ENCODE results near the gene SMIM17.

Gene SMIM17

DNA sequence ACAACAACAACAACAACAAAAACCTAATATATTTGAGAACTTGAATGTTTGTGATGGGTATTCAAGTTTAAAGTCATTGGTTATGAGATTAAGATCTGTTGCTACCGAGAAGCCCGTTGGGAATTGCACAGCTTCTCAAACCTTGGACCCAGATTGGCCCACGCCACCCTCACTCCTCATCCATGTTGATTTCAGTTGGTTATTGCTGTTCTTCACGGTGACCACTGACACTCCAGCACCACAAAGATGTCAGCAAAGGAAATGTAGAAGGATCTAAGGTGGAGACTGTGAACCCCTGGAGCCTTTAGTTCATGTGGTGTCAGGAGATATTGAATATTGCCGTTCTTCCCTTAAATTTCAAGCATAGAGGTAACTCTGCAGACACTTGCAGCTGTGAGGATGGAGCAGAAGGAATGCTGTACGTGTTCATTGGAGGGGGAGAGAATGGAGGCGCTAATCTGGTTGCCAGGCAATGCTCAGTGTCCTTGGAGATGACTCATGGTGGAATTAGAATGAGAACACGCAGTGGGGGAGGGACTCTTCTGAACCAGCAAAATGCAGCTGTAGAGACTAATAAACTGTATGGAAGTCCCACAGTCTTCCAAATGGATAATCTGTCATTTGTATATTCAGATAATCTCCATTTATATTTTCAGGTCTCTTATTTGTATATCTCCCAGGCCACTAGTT, 49.4 kb downstream of the SMIM17 start:
- TF ChIP-seq, protein P1, sequence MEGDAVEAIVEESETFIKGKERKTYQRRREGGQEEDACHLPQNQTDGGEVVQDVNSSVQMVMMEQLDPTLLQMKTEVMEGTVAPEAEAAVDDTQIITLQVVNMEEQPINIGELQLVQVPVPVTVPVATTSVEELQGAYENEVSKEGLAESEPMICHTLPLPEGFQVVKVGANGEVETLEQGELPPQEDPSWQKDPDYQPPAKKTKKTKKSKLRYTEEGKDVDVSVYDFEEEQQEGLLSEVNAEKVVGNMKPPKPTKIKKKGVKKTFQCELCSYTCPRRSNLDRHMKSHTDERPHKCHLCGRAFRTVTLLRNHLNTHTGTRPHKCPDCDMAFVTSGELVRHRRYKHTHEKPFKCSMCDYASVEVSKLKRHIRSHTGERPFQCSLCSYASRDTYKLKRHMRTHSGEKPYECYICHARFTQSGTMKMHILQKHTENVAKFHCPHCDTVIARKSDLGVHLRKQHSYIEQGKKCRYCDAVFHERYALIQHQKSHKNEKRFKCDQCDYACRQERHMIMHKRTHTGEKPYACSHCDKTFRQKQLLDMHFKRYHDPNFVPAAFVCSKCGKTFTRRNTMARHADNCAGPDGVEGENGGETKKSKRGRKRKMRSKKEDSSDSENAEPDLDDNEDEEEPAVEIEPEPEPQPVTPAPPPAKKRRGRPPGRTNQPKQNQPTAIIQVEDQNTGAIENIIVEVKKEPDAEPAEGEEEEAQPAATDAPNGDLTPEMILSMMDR (IDR thresholded peaks at IDR 0.05): no peak
- Histone ChIP-seq H3K4me1 (ENCODE audit: control insufficient read depth in 1 of 2, insufficient read depth in 1 of 2, low read depth in 1 of 2, low read length in 1 of 2) (no peaks in the 10 kb centered on the region), H3K9me3 (no peaks in the 10 kb centered on the region)

DNA sequence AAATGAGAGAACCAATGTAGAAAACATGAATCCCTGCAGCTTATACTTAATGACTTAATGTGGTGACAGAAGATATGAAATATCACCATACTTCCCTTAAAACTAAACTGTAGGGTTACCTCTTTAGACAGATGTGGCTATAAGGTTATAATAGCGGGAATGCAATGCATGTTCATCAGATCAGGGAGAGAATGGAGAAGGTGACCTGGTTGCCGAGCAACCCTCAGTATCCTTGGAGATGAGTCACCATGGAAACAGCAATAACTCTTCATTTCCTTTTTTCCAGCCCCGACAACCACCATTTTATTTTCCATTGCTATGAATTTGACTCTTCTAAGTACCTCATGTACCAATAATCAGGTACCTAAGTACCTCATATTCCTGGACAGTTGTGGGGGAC, 56.6 kb downstream of the SMIM17 start:
- no peaks in the 10 kb centered on the region for H3K27me3 ChIP-seq

More for the DNA sequence above, 49.4 kb downstream of the SMIM17 start:
- Histone ChIP-seq H3K27ac (no peak overlapping the region), H3K36me3 (no peaks in the 10 kb centered on the region), H3K4me3 (ENCODE audit: low read depth in 1 of 2, low read length in 1 of 2) (no peak overlapping the region), H3K27me3 (no peaks in the 10 kb centered on the region)

DNA sequence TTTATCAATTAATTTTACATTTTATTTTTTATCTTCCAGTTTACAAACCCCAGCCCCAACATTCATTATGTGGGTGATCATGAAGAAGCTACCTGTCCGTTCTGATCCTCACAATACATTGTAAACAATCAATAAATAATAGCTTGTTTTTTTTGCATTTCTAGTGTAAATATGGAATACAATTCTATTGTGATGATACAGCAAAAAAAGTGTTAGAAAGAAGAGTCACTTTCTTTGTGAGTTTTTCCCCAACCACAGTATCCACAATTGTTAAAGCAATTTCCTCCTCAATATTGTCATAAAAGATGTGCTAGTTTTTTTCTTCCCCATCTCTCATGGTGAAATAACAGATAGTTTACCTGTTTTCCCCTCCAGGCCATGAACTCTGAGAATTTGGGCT, 58.9 kb downstream of the SMIM17 start:
- Histone ChIP-seq H3K4me3 (ENCODE audit: low read depth in 1 of 2, low read length in 1 of 2) (no peak overlapping the region), H3K27me3 (no peaks in the 10 kb centered on the region), H3K9me3 (no peaks in the 10 kb centered on the region), H3K4me1 (ENCODE audit: control insufficient read depth in 1 of 2, insufficient read depth in 1 of 2, low read depth in 1 of 2, low read length in 1 of 2) (no peaks in the 10 kb centered on the region), H3K36me3 (no peaks in the 10 kb centered on the region), H3K27ac (no peak overlapping the region)
- TF ChIP-seq, protein P1 (IDR thresholded peaks at IDR 0.05): no peak

More for the DNA sequence above, 56.6 kb downstream of the SMIM17 start:
- TF ChIP-seq, protein P1 (IDR thresholded peaks at IDR 0.05): no peak
- no peaks in the 10 kb centered on the region for H3K36me3 ChIP-seq
- no peaks in the 10 kb centered on the region for H3K4me1 ChIP-seq (ENCODE audit: control insufficient read depth in 1 of 2, insufficient read depth in 1 of 2, low read depth in 1 of 2, low read length in 1 of 2)
- H3K27ac ChIP-seq: no peak overlapping the region
- no peak overlapping the region for H3K4me3 ChIP-seq (ENCODE audit: low read depth in 1 of 2, low read length in 1 of 2)
- no peaks in the 10 kb centered on the region for H3K9me3 ChIP-seq

DNA sequence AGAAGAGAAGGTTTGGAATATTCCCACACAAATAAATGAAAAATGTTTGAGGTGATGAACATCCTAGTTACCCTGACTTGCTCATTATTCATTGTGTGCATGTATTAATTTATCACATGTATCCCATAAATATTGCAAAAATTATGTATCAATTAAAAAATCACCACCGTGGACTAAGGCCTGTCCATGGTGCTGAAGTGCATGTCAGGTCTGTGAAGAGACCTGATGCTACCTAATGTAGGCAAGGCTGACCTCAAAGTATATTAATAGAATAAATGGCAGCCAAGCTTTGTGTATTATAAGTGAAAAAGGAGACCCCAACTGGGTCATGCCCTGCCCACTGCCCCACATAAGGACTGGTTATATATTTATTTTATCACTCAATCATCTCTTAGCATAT, 63.0 kb downstream of the SMIM17 start:
- no peaks in the 10 kb centered on the region for H3K4me1 ChIP-seq (ENCODE audit: control insufficient read depth in 1 of 2, insufficient read depth in 1 of 2, low read depth in 1 of 2, low read length in 1 of 2)
- no peak overlapping the region for H3K27ac ChIP-seq
- no peaks in the 10 kb centered on the region for H3K36me3 ChIP-seq
- TF ChIP-seq, protein P1 (IDR thresholded peaks at IDR 0.05): no peak
- no peak overlapping the region for H3K4me3 ChIP-seq (ENCODE audit: low read depth in 1 of 2, low read length in 1 of 2)
- H3K9me3 ChIP-seq: no peaks in the 10 kb centered on the region
- H3K27me3 ChIP-seq: no peaks in the 10 kb centered on the region

Data from neutrophil (primary cell).